HUES48 (cell line): Measurements from ENCODE around the gene THRB.

Source experiments
- H3K27ac ChIP-seq: one replicate; pipeline ENCODE4 v1.7.0; 2013; ENCODE audit warnings: low read depth, low read length, inconsistent platforms
- H3K27me3 ChIP-seq: 2 replicates; pipeline ENCODE4 v1.6.1; 2013; ENCODE audit warnings: mild to moderate bottlenecking, low read length; ENCODE audit not compliant: control insufficient read depth, insufficient read depth
- H3K36me3 ChIP-seq: 2 replicates; pipeline ENCODE4 v1.6.1; 2013; ENCODE audit warnings: low read length; ENCODE audit not compliant: control insufficient read depth, insufficient read depth
- H3K4me1 ChIP-seq: 2 replicates; pipeline ENCODE4 v1.6.1; 2013; ENCODE audit warnings: mild to moderate bottlenecking, low read length; ENCODE audit not compliant: control insufficient read depth, insufficient read depth
- H3K4me3 ChIP-seq: 2 replicates; pipeline ENCODE4 v1.5.1; 2013; ENCODE audit warnings: mild to moderate bottlenecking, low read depth, low read length
- H3K9ac ChIP-seq: 2 replicates; pipeline ENCODE4 v1.6.1; 2013; ENCODE audit warnings: mild to moderate bottlenecking, low read depth, low read length, moderate library complexity
- H3K9me3 ChIP-seq: 2 replicates; pipeline ENCODE4 v1.6.1; 2013; ENCODE audit warnings: low read length; ENCODE audit not compliant: control insufficient read depth, insufficient read depth

The THRB gene

GRCh38 chr3:24224666-24225384 lies 269.8 kb downstream of the THRB start:
- H3K4me1 ChIP-seq: peaks cover 28% of the 10 kb centered on the region

GRCh38 chr3:24222165-24222805 lies 272.4 kb downstream of the THRB start:
- Histone ChIP-seq H3K27me3 (no peaks in the 10 kb centered on the region), H3K9ac (no peak overlapping the region), H3K4me3 (no peak overlapping the region), H3K9me3 (no peaks in the 10 kb centered on the region), H3K4me1 (peaks cover 36% of the 10 kb centered on the region), H3K27ac (no peak overlapping the region), H3K36me3 (no peaks in the 10 kb centered on the region)

More at GRCh38 chr3:24224666-24225384, 269.8 kb downstream of the THRB start:
- Histone ChIP-seq H3K4me3 (no peak overlapping the region), H3K27me3 (no peaks in the 10 kb centered on the region), H3K36me3 (no peaks in the 10 kb centered on the region), H3K27ac (no peak overlapping the region), H3K9ac (no peak overlapping the region), H3K9me3 (no peaks in the 10 kb centered on the region)

- no peaks in the 10 kb centered on the region for H3K36me3 ChIP-seq
- no peaks in the 10 kb centered on the region for H3K9me3 ChIP-seq
- no peaks in the 10 kb centered on the region for H3K27me3 ChIP-seq
- no peak overlapping the region for H3K9ac ChIP-seq
- H3K4me1 ChIP-seq: peaks cover 36% of the 10 kb centered on the region
- peak overlapping the region; percentile 42 for H3K27ac ChIP-seq
- no peak overlapping the region for H3K4me3 ChIP-seq
Observed at GRCh38 chr3:24220859-24221657, 273.6 kb downstream of the THRB start.

GRCh38 chr3:24215502-24215901 lies 279.1 kb downstream of the THRB start:
- peaks cover 12% of the 10 kb centered on the region; the same call in 1 of the 2 replicates for H3K4me1 ChIP-seq
- no peak overlapping the region for H3K9ac ChIP-seq
- H3K27me3 ChIP-seq: no peaks in the 10 kb centered on the region
- H3K36me3 ChIP-seq: no peaks in the 10 kb centered on the region
- no peak overlapping the region for H3K4me3 ChIP-seq
- no peak overlapping the region for H3K27ac ChIP-seq
- H3K9me3 ChIP-seq: no peaks in the 10 kb centered on the region

- no peaks in the 10 kb centered on the region for H3K9me3 ChIP-seq
Observed at GRCh38 chr3:24211381-24211780, 283.3 kb downstream of the THRB start.

GRCh38 chr3:24202071-24202470 lies 292.6 kb downstream of the THRB start:
- Histone ChIP-seq H3K4me1 (no peaks in the 10 kb centered on the region), H3K9me3 (peaks cover 7% of the 10 kb centered on the region), H3K9ac (no peak overlapping the region), H3K4me3 (no peak overlapping the region), H3K27ac (no peak overlapping the region), H3K27me3 (no peaks in the 10 kb centered on the region), H3K36me3 (no peaks in the 10 kb centered on the region)

More at GRCh38 chr3:24211381-24211780, 283.3 kb downstream of the THRB start:
- Histone ChIP-seq H3K9ac (no peak overlapping the region), H3K4me1 (no peaks in the 10 kb centered on the region), H3K27ac (no peak overlapping the region), H3K27me3 (no peaks in the 10 kb centered on the region), H3K4me3 (no peak overlapping the region), H3K36me3 (no peaks in the 10 kb centered on the region)

GRCh38 chr3:24201301-24201700 lies 293.3 kb downstream of the THRB start:
- Histone ChIP-seq H3K27ac (no peak overlapping the region), H3K9me3 (peaks cover 7% of the 10 kb centered on the region)

GRCh38 chr3:24199775-24200247 lies 294.8 kb downstream of the THRB start:
- Histone ChIP-seq H3K4me1 (no peaks in the 10 kb centered on the region), H3K27ac (no peak overlapping the region), H3K9ac (no peak overlapping the region), H3K27me3 (no peaks in the 10 kb centered on the region), H3K36me3 (no peaks in the 10 kb centered on the region), H3K9me3 (peaks cover 7% of the 10 kb centered on the region), H3K4me3 (no peak overlapping the region)

More at GRCh38 chr3:24201301-24201700, 293.3 kb downstream of the THRB start:
- Histone ChIP-seq H3K4me3 (no peak overlapping the region), H3K4me1 (no peaks in the 10 kb centered on the region), H3K9ac (no peak overlapping the region), H3K27me3 (no peaks in the 10 kb centered on the region), H3K36me3 (no peaks in the 10 kb centered on the region)

- Histone ChIP-seq H3K9ac (no peak overlapping the region), H3K4me1 (no peaks in the 10 kb centered on the region), H3K9me3 (peaks cover 7% of the 10 kb centered on the region), H3K4me3 (no peak overlapping the region), H3K27ac (no peak overlapping the region), H3K36me3 (no peaks in the 10 kb centered on the region), H3K27me3 (no peaks in the 10 kb centered on the region)
Observed at GRCh38 chr3:24199300-24199699, 295.4 kb downstream of the THRB start.

GRCh38 chr3:24198728-24199127 lies 295.9 kb downstream of the THRB start:
- Histone ChIP-seq H3K9me3 (peaks cover 4% of the 10 kb centered on the region; the same call in 1 of the 2 replicates), H3K9ac (no peak overlapping the region), H3K27me3 (no peaks in the 10 kb centered on the region), H3K4me1 (no peaks in the 10 kb centered on the region), H3K4me3 (no peak overlapping the region), H3K36me3 (no peaks in the 10 kb centered on the region), H3K27ac (no peak overlapping the region)
